Upper lobe of left lung (tissue), 4 donors: ENCODE data around the gene BCL7B.

Source experiments
- CTCF ChIP-seq, 6 experiments: fragments of 450-650 bp in 4 of 6; fragments of 200-600 bp in 2 of 6; sonication (generic) in 2 of 6; IDR thresholded peaks; one replicate each; pipeline ENCODE4 v1.5.1; 2016 to 2019; ENCODE audit warnings: antibody characterized with exemption in 6 of 6
- POLR2A ChIP-seq, 4 donors: fragments of 450-650 bp; IDR thresholded peaks; one replicate each; pipeline ENCODE4 v1.5.1; 2016 to 2017; ENCODE audit warnings: antibody characterized with exemption in 4 of 4, mild to moderate bottlenecking in 2 of 4

DNA sequence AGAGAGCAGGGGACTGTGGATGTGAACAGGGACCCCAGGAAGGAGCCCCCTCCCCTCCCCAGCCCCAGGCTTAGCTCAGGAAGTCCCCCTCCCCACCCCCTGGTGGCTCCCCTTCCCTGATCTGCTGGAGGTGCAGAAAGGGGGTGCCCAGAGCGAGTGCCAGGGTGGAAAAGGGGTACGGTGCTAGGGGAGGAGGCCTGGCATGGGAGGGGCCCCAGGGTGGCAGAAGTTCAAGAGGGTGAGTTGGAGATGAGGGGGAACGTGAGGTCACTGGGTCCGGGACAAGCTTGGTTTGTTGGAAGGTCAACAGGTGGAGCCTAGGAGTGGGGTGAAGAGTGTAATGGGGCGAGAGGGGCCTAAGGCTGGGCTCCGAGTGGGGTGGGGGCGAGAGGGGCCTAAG is 42.4 kb upstream of the BCL7B start:
- TF ChIP-seq POLR2A (IDR thresholded peaks at IDR 0.05) (no peak), CTCF (IDR thresholded peaks at IDR 0.05) (no peak)
